Fibroblast of gingiva (primary cell): Measurements from ENCODE around the gene CEP170B.
"Not testable (repeated sequence)": the region's sequence is repeated elsewhere in the genome, so short reads cannot be mapped to it uniquely, and the experiment has no call there.

Source experiments
- DNase-seq: peaks from one replicate; pipeline ENCODE4 v3.0.0-alpha.2; 2011; ENCODE audit warnings: low read depth

The CEP170B gene

DNA sequence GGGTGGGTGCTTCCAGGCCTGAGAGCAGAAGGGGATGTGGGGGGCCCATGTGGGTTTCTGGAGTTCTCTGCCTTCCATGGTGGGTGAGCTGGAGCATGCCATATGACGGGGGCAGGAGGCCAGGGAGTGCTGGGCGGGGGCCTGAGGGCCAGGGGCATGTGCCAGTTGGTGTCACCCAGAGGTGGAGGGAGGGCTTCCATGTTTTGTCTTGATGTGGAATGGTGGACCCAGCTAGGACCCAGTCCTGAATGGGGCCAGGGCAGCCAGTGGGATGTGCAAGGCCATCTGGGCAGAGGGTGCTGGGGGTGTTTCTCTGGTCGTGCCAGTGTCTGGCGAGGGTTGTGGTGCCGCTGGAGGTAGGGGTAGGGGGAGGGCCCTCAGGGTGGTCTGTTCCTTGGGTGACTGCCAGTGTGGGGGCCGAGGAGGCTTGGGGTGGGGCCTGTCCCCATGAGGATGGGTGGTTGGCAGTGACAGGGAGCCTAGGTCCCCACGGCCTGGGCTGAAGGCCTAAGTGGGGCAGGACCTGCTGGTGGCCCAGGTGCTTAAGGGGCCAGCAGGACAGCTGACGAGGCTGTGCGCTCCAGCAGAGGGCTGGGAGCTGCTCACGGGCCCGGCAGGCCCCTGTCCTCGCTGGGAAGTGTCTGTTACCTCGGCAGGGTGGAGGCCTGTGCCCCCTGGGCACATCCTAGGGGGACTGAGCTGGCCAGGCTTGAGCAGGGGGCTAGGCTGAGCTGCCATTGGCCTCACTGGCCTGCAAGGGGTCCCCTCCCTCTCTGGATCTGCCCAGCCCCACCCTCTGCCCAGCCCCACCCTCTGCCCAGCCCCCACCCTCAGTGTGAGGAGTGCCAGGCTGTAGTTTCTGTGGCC lies 26.8 kb downstream of the CEP170B start:
- DNase-seq = no peak

DNA sequence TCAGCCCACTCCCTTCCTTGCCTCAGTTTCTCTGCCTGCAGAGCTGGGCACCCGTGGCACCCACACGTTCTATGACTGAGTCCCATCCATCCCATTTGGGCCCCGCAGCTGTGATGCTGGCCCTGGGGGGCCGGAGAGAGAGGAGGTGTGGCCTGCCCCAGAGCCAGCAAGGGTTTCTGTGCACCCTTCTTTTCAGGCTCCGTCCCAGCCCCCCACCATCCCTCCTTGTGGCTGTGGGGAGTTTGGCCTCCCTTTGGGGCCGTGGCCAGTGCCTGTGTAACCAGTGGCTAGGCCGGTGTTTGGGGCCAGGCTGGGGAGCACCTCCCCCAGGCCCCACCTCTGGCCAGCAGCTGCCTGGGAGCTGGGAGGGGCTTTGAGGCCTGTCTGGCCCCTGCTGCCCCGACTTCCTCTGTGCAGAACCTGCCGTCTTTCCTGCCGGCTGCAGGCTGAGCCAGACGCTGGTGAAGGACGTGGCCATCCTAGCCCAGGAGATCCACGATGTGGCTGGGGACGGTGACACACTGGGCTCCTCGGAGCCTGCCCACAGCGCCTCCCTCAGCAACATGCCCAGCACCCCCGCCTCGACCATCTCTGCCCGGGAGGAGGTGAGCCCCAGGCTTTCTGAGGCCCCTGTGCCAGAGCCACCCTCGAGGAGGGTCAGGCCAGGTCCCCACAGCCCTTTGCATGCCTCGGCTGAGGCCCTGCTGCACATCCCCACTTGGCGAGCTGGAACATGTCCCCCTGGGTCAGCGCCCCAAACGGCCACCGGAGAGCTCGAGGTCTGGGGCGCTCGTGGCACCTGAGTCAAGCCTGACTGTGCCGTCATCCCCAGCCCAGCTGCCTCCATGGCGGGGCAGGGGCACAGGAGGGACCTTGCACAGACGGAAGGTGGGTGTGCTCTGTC lies 27.7 kb downstream of the CEP170B start:
- no peak for DNase-seq

DNA sequence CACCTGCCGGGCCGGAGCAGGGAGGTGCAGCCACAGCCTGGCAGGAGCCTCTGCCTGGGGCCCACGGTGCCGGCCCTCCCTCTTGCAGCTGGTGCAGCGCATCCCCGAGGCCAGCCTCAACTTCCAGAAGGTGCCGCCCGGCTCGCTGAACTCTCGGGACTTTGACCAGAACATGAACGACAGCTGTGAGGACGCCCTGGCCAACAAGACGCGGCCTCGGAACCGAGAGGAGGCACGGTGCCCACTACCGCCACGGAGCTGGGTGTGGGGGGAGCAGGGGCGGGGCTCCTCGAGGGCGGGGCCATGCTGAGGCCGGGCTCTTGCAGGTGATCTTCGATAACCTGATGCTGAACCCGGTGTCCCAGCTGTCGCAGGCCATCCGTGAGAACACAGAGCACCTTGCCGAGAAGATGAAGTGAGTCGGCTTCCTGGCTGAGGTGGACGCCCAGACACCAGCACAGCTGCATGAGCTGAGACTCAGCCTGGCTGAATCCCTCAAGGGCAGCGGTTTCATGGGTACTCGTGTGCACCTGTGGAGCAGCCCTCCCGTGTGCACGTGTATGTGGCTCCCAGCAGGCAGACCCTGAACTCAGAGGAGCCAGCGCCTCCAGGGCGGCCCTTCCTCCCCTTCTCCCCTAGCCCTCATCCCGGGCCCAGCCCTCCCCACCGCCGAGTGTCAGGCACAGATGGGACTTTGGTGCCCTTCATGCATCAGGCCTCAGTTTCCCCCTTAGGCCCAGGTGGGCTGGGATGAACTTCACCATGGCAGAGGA lies 28.6 kb downstream of the CEP170B start:
- no peak for DNase-seq

DNA sequence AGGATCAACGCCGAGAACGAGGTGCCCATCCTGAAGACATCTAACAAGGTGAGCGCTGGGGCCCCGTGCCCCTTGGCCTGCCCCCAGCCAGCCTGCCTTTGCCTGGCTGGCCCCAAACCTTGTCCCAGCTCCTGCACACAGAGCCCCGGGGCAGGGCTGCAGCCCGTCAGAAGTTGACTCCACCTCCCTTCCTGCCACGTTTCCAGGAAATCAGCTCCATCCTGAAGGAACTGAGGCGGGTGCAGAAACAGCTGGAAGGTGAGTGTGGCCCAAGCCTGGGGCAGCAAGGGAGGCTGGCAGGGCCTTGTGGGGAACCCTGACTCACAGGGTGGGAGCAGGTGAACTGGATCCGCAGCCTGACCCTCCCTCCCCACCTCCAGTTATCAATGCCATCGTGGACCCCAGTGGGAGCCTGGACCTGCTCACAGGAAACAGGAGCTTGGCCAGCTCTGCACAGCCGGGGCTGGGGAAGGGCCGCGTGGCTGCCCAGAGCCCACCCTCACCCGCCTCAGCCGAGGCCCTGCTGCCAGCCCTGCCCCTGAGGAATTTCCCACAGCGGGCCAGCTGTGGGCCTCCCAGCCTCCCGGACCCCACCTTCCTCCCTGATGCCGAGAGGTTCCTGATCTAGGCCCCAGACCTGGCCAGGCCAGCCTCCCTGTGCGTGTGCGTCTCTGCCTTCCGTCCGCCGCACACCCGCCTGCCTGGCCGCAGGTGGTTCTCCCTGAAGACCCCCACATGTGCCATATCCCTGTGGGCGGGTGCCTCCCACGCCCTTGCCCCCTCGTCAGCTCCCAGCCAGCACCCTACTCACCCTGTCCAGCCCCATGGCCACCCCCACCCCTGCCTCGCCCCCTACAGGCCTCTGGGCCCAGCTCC lies 29.5 kb downstream of the CEP170B start:
- no peak for DNase-seq

DNA sequence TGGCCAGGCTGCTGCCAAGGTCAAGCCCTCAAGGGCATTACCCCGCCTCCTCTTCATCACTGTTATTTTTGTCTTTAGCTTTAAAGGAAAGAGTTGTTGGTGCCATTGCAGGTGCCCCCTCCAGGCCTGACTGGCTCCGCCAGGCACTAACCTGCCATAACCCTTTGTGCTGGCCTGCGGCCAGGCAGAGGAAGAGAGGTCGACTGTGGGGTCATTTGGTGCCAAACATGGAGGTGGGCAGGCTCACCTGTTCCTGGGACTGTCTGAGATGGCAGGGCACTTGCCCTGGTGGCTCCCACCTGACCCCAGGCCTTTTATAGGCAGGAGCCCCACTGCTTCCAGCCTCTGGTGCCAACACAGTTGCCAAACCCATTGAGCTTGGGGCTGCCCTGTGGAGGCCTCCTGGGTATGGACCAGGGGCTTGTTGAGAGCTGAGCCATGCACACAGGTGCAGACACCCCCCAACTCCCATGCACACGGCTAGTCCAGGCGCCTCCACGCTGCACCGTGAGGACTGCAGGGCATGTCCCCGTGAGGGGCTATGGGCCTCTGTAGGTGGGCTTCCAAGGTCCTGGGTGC lies 30.2 kb downstream of the CEP170B start:
- DNase-seq = no peak

DNA sequence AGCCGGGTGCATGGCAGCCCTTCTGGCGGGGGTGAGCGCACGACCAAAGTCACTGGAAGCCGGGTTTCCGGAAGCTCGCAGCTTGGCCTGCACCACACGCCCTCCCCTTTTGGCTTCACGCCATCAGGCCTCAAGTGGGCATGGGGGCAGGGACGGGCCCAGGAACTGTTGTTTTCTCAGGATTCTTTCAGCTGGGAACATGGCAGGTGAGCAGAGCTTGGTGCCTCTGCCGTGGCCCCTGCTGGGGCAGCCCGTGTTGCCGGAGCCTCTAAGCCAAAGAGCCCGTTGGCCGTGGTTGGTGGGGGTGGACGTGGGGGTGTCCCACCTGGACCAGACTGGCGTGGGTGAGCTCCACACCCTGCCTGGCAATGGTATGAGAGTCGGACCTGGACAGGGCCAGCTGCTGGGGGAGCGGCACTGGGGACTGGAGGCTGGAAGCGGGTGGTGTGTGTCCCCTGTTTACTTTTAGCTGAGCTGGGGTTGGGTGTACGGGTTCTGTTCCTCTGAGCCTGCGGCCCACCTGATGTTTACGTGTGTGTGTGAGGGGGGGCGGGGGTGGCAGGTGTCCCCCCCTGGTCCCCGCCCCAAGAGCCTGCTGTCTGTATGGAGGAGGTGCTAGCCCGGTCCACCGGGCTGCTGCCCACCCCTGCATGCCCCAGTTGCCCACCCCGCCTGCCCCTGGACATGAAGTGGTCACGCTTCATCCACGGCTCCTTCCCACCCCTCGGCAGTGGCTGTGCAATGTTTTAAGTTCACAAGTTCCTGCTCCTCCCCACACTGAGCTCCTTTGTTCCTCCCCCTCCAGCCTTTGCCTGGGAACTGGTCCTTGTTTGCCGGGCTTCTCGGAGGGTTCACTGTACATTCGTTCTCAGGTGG lies 31.0 kb downstream of the CEP170B start:
- no peak for DNase-seq

DNA sequence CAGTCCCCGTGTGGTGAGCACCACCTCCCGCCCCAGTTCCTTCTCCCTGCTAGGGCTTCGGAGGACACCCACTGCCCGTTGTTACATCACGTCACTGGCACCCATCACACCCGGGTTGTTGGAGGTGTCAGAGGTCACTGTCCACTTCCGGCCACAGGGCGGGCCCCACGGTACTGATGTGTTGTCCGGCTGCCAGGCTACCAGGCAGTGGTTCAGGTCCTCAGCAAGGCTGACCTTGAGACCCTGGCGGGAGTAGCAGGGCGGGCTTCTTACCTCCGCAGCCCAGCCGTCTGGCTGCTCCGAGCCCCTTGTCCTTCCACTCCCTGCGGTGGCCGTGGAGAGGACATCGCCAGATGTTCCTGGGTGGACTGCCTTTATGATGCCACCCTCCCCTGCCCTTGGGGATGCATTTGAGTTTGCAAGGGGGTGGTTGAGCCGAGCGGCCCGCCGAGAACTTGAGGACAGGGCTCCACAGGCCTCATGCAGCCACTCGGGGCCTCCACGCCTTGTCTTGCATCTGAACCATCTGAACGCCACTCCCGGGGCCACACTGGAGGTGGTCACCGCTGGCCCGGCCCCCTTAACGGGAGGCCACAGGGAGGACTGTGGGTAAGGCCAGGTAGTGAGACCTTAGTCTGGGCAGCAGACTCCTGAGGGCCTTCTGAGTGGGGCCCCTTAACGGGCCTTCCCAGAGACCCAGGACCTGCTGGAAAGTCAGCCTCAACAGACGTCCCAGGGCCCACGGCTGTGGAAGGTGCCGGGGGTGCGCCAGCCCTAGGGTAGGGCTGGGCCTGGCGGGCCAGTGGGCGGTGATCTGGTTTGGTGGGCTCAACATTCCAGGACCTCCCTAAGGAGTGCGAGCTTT lies 32.5 kb downstream of the CEP170B start:
- no peak for DNase-seq

DNA sequence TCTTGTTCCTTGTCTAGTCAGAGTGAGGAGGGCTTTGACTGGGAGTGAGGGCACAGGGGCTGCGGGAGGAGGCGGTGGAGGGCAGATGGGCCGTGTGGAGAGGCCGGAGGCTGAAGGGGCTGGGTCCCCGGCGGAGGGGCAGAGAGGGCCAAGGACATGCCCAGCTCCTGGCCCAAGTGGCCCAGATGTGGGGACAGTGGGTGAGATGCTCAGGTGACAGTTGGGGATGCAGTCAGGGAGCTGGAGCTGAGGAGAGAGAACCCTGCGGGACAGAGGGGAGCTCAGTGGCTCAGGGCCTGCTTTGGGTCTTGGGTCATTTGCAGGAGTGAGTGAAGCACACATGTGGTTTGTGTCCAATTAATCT lies 33.1 kb downstream of the CEP170B start:
- no peak for DNase-seq

DNA sequence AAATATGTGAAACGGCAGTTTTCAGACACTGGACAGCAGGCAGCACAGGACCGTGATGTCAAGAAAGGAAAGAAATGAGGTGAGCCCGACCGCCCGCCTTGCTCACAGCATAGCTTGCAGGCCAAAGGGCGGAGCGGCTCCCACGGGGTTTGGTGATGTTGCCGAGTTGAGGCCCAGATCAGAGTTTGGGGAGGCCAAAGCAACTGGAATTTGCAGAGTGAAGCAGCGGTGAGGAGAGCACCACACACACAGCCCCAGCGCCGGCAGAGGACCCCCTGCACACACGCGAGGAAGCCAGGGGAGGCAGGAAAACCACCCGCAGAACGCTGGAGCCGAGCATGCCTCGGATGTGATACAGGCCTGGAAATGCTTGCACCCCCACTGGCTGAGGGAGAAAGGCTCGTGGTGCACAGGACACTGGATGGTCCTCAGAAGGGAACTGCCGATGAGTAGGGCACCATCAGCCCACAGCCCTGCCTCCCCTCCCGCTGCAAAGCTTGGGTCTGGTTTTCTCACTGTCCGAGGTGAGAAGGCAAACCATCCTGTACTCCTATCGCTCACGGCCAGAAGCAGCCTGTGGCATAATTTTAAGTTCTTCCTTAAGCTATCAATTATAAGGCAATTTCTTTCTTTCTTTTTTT lies 33.9 kb downstream of the CEP170B start:
- no peak for DNase-seq

DNA sequence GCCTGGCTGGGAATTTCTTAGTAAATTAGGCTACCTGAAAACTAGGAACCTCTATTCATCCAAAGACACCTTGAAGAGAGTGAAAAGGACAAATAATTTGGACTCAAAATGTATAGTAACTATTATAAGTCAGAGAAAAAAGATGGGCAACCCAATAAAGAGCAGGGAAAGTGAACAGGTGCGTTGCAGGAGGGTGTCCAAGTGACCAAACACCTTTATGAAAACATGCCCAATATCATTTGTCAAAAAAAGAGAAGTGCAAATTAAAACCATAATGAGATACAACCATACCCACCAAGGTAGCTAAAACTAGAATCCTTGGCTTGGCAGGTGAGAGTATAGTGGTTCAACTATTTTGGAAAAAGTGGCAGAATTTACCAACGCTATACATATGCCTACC lies 34.7 kb downstream of the CEP170B start:
- DNase-seq = no peak

DNA sequence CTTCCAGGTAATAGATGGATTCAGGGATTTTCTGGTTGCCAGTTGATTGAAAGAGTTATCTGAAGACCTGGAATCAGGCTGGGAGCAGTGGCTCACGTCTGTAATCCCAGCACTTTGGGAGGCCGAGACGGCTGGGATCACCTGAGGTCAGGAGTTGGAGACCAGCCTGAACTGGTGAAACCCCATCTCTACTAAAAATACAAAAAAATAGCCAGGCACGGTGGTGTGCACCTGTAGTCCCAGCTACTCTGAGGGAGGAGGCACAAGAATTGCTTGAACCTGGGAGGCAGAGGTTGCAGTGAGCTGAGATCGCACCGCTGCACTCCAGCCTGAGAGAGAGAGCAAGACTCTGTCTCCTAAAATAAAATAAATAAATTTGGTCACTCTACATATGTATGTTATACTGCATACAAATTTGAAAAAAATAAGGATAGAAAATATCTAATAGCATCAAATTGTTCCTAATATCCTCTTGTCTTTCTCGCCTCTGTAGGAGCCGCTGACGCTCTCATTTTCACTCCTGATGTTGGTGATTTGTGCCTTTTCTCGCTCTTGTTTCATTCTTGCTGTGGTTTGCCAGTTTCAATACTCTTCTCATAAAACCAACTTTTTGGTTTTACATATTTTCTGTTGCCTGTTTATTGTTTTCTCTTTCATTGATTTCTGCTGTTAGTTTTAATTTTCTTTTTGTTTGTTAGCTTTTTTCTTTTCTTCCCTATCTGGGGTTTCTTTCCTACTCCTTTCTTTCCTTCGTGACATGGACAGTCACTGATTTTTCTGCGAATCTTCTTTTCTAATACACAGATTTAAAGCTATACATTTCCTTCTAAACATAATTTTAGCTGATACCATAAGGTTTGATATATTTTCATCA lies 35.8 kb downstream of the CEP170B start:
- no peak for DNase-seq

DNA sequence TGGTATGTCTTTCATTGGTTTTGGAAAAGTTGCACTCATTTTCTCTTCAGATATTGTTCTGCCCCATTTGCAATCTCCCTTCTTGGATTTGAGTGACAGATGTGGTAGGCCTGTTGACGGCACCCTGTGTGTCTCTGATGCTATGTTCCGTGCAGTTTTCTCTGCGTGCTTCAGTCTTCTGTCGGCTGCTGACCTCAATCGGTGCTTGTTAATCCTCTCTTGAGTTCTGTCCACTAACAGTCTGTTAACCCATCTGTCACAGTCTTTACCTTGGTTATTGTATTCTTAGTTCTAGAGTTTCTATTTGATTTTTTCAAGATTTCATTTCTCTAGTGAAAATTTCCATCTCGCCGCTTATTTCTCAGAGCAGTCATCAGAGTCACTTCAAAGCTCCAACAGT lies 38.9 kb downstream of the CEP170B start:
- no peak for DNase-seq

DNA sequence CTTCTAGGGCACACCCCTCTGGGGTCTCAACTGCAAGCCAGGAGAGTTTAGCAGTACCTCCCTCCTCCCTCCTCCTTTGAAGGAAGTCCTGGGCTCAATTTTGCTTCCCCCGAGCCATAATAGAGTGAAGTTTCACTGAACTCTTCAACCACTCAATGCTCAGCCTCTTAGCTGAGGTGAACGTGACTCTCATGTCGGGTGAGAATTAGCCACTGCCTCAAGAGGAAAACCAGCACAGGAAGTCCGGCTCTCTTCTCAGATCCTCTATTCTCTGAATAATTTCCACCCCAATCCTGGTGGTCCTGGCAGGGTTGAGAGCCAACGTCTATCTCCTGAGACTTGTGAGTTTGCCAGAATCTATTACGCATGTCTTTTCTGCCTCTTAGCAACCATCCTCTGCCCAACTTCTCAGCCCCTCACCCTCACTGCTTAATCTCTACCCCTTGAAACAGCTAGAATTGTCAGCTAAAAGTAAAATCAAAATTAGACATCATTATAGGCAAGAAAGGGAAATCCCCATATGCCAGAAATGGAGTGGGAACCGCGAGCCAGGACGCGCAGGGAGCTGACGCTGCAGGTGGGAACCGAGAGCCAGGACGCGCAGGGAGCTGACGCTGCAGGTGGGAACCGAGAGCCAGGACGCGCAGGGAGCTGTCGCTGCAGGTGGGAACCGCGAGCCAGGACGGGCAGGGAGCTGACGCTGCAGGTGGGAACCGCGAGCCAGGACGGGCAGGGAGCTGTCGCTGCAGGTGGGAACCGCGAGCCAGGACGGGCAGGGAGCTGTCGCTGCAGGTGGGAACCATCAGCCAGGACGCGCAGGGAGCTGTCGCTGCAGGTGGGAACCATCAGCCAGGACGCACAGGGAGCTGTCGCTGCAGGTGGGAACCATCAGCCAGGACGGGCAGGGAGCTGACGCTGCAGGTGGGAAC lies 39.8 kb downstream of the CEP170B start:
- not testable (repeated sequence) for DNase-seq

DNA sequence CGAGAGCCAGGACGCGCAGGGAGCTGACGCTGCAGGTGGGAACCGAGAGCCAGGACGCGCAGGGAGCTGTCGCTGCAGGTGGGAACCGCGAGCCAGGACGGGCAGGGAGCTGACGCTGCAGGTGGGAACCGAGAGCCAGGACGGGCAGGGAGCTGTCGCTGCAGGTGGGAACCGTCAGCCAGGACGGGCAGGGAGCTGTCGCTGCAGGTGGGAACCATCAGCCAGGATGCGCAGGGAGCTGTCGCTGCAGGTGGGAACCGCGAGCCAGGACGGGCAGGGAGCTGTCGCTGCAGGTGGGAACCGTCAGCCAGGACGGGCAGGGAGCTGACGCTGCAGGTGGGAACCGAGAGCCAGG lies 40.5 kb downstream of the CEP170B start:
- DNase-seq = not testable (repeated sequence)

DNA sequence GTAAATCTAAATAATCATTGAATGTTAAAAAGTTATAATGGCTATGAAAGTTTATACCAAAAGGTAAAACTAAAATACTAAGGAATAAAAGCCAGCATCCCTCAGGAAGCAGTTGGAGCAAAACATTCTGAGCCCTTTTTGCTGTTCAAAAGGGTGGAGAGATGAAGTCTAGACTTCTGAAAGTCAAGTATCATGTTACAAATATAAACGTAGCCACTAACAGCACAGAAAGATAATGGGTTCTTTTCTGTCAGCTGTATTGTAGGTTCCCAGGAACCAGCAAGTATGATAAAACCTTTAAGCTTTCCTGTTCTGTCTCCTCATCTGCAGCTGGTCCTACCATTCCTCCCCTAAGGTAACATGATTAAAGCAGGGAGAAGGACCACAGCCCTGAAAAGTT lies 43.2 kb downstream of the CEP170B start:
- no peak for DNase-seq

DNA sequence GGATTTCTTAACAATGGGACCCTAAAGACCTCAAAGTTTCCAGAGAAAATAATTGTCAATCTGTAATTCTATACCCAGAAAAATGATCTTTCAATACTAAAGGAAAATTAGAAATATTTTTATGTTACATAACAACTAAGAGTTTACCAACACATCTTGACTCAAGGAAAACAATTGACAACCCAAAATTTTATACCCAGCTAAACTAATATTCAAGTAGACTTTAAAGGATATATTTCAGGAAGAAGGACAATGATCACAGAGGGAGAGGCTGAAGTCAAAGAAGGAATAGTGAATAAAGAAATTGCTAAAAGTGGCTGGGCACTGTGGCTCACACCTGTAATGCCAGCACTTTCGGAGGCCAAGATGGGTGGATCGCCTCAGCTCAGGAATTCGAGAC lies 47.0 kb downstream of the CEP170B start:
- no peak for DNase-seq

DNA sequence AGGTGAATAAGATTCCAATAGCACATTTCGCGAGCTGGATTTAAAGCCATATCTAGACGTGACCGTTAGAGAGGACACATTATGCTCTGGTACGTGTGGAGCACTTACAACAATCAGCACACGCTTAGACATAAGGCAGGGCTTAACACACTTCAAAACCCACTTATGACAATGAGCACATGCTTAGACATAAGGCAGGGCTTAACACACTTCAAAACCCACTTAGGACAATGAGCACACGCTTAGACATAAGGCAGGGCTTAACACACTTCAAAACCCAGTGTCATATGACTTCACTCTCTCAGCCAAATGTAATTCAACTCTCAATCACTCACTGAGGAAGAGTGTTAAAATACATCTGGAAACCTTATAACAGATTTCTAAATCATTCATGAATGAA lies 48.4 kb downstream of the CEP170B start:
- DNase-seq = no peak
